Erythroblast (primary cell): Measurements from ENCODE around the gene EEF1AKMT1.

Experiments used
- DNase-seq, 2 experiments: peaks; one replicate each; lab custom pipeline; 2025; lab: John Stamatoyannopoulos, UW
- GATA1 ChIP-seq: IDR thresholded peaks from 2 replicates; pipeline ENCODE4 v1.6.1; 2011; ENCODE audit warnings: low read depth, mild to moderate bottlenecking, control low read depth, low read length, moderate library complexity
- POLR2A ChIP-seq: IDR thresholded peaks from 2 replicates; pipeline ENCODE4 v1.6.1; 2011; ENCODE audit warnings: mild to moderate bottlenecking, low read length

Gene EEF1AKMT1, protein sequence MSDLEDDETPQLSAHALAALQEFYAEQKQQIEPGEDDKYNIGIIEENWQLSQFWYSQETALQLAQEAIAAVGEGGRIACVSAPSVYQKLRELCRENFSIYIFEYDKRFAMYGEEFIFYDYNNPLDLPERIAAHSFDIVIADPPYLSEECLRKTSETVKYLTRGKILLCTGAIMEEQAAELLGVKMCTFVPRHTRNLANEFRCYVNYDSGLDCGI

DNA sequence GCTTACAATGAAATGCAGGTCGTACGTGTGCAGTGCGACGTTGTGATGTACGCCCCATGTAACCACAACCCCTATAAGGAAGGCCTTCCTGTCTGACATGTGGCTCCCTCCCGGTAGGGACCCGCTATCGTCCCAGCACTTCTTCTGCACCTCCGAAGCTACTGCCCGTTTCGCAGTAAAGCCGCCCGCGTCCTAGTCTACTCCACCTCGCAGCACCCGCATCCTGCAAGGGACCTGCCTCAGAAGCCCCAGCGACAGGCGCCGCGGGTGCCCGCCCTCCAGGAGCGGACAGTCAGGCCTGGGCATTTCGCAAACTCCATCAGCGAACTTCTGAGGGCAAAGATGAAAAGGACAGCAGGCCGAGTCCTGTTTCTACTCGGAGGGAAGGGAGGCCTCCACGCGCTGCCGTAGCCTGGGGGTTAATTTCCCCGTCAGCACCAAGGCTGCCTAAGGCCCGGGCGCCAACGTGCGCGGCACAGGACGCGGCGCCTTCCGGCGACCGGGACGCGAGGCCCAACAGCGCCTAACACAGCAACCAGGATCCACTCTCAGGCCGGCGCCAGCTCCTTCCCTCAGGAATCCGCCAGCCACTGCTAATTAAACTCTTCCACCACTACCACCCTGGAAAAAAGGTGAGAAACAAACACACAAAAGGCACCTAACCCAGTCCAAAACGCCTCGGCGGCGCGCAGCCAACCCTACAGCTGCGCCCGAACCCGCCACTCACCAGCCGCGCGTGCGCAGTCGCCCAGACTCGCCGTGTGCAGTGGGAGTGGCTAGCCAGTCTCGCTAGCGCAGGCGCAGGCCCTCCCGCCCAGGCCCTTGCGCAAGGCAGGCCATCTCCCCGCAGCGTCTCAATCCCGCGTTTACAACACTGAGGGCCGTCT, at the start of gene EEF1AKMT1:
Gene EEF1AKMT1 (minus strand): TSS at position 768 of the 887 bp plus-strand sequence. CDS start 16,363 bp downstream, outside the sequence.
- TF ChIP-seq GATA1 (no peak), POLR2A (peak; percentile 97)
- peak; percentile 96 to 98 for DNase-seq

DNA sequence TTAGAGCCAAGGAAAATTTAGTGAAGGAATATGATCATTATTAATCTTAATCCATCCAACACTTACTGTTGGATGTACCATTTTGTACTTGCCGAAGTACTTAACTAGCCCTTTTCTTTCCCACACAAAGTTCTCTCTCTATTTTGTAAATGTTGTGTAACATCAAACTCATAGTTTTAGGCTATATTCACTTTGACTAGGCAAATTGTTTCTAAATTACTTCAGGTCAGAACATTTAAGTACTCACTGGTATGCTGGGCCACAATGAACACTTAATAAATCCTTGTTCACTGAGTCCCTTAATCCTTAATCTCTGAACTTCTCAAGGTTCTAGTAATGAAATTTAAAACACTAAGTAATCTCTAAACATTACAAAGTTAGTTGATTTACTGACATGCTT, 49.3 kb upstream of the EEF1AKMT1 start:
- TF ChIP-seq POLR2A (no peak), GATA1 (no peak)
- no peak for DNase-seq

DNA sequence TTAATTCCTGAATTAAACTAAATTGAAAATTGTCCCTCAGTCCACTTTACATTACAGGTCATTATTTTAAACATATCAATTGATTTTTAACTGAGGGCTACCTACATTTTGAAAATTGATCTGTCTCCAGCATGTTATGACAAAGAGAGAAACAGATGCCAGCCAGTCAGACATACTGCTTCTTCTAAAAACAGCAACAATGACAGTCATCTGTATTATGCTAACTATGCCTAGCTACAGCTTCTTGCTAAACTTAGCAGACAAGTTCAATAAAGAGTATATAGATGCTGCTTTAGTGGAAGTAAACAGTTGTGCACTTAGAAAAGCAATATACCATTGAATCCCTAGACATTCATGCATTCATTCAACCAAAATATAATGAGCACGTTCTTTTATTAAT, 48.6 kb upstream of the EEF1AKMT1 start:
- TF ChIP-seq POLR2A: no peak
- no peak for TF ChIP-seq GATA1
- no peak for DNase-seq

DNA sequence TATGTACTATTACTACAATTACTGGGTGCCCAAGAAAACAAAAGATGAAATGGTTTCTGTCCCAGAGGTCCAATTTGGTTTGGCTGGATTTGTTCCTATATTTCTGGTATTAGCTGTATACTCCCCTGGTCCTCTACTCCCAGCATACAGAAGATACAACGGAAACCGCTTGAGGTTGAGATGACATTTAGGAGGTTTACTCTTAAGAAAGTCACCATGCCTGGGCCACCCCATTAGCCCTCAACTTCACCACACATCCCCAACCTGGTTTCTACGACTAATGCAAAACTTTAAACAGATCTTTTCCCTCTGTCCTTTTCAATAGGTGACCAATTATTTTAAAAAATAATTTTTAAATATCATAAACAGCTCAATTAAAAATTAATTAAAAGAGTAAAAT, 46.0 kb upstream of the EEF1AKMT1 start:
- no peak for TF ChIP-seq GATA1
- no peak for TF ChIP-seq POLR2A
- no peak for DNase-seq

DNA sequence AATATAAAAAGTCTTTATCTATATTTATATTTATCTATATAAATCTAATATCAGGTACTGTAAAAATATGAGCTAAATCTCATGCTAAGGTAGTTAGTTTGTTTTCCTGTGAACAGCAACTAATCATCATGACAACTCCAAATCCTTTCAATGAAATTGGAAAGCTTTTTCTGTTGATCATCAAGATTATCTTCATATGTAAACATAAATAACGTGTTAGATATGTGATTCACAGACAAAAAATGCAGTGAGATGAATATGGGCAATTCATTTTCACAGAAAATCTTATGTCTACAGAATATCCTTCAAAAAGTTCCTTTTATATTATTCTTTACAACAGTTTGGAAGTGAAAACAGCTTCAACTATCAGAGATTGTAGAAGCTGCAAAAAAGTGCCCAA, 41.7 kb upstream of the EEF1AKMT1 start:
- no peak for TF ChIP-seq GATA1
- no peak for TF ChIP-seq POLR2A

DNA sequence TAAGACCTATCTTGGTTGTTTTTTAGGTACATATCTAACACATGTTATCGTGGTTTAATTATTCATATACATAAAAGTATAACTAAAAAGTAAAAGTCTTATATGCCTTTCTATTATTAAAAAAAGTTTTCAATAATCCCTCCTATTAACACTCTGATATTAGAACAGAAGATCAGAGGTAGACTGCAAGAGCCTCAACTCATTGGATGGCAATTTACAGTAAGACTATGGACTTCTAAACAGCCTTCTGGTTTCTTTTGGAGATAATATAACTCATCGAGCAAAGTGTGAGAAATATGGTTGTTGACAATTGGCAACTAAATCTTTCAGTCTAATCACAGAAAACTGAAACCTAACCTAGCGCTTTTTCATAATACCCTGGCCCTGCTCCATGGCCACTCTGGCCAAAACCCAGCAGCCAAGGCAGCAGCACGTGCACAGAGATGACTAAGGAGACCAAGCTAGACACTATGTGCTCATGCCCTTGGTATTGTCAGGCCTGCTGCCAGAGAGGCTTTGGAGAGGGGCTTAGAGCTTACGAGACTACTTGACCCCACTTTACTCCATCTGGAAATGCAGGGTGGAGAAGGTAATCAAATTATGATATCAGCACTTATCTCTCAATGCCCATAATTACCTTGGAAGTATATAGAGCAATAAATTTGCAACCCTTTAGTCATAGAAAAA, 40.6 kb upstream of the EEF1AKMT1 start:
- no peak for TF ChIP-seq POLR2A
- TF ChIP-seq GATA1: no peak
- no peak for DNase-seq

More for the DNA sequence above, 41.7 kb upstream of the EEF1AKMT1 start:
- no peak for DNase-seq

DNA sequence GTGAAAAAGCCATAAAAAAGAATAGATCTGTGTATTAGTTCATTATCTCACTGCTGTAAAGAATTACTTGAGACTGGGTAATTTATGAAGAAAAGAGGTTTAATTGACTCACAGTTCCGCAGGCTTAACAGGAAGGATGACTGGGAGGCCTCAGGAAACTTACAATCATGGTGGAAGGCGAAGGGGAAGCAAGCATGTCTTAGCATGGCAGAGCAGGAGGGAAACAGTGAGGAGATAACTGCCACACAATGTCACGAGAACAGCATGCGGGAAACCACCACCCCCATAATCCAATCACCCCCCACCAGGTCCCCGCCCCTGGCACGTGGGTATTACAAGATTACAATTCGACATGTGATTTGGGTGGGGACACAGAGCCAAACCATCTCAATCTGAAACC, 39.1 kb upstream of the EEF1AKMT1 start:
- peak; percentile 19 to 56 for DNase-seq
- TF ChIP-seq POLR2A (no peak), GATA1 (no peak)

DNA sequence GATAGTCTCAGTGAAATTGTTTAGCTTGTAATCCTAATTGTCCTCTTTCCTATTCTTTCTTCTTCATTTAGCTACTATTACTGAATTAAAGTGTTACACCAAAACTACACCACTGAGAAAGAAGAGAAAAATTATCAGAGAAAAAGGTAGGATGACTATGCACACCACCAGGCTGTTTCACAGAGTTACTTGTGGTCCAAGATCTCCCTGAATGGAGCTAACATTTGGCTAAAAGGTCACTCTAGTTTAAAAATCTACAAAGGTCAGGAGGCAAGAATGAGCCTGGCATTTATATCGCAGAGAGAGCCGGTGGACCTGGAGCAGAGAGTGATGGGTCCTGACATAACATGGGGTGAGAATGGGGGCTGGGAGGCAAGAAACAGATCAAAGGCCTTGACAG, 37.0 kb upstream of the EEF1AKMT1 start:
- no peak for TF ChIP-seq POLR2A
- no peak for TF ChIP-seq GATA1
- DNase-seq: no peak

DNA sequence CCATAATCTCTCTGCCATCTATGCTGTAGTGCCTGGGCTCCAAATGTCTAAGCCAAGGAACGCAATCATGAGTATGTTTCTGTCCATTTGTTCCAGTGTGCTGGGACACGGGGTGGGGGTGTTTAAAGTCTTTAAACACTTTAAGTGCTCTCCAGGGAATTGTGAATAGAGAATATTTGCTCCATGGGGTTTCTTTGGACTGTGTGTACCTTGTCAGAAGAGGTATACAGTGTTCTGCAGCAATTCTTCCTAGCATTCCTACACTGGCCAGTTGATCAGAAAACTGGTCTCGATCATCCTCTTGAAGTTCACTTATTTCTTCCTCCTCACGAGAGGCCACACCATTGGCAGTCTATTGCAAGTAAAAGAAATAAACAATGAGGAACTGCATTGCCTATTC, 35.1 kb upstream of the EEF1AKMT1 start:
- no peak for DNase-seq
- TF ChIP-seq GATA1: no peak
- no peak for TF ChIP-seq POLR2A

DNA sequence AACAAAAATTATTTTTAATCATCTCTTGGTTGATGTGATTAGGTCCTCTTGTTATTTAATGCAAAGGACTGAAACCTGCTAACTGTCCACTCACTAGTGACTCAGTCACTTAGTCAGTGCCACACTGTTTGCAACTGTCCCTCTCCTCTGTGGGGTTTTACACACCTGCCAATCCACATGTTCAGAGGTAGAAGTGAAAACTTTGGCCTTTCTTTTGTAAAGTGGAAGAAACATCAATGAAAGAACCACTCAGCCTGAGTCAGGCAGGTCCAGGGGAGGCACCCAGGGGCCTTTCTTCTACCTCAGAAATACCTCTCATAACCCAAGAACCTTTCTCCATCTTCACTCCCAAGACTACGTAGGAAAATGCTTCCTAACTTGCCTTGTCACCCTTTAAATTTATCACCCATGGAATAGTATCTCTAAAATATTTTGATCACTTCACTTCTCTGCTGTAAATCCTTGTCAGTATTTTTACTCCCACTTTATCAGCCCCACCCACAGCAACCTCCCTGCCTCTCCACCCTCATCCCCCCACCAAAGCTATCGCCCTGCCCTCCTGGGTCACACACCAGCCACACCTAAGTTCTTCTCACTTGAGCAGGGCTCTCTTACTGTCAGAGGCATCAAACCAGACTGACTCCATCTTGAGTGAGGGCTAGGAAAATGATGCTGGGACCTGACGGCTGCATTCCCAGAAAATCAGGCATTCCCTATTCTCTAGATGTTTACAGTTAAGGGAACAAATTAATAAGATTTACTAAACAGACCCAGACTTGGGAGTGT, 29.6 kb upstream of the EEF1AKMT1 start:
- TF ChIP-seq GATA1: no peak
- TF ChIP-seq POLR2A: no peak
- DNase-seq: peak; percentile 51 to 62

DNA sequence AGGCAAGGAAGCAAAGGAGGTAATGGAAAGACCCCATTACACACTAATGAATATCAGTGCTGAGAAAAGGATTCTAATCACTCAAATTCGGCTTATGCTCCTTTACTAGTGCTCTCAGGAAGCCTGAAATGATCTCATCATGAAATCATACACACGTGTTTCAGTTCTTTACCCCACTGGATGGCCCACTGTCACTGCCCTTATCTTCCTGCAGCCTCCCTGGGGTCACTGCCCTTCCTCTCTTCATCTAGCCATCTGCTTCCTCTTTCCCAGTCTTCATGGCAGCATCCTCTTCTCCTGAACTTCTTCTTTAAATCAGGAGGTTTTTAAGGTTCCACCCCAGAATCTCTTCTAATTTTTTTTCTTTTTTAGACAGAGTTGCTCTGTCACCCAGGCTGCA, 27.9 kb upstream of the EEF1AKMT1 start:
- TF ChIP-seq GATA1 (no peak), POLR2A (no peak)
- DNase-seq: peak; percentile 20 to 71

DNA sequence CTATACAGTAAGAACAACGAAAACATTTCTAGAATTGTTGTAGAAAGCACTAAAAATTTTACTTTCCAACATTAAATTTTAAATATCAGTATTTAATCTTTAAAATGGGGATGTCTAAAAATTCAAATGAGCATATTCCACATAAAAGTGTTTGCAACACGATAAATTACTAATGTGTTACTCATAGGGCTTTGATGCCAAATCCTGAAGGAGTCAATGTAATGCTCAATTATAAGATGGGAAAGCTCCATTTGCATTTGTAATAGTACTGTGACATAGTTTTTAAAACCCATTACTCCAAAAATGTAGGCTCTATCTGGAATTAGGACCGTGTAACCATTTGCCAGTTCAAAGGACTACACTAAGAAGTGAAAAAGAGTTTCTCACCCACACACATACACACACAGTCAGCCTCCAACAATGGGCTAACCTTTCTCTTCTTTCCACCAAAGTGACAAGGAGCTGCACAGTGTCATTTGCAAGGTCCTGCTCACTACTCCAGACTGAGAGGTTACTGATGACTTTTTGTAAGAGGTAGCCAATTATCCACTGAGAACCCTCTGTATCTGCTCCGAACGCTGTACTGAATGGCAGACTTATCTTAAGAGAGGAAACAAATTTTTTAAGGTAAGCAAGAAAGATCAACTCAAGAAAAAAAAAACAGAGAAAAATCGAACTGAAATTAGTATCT, 26.1 kb upstream of the EEF1AKMT1 start:
- DNase-seq: no peak
- no peak for TF ChIP-seq POLR2A
- no peak for TF ChIP-seq GATA1
